Activated naive CD8-positive, alpha-beta T cell (primary cell): Measurements from ENCODE around the gene SLC25A41.
A peak's percentile ranks its signal among the peaks of the same experiment; 100 is the strongest.
"Not testable (repeated sequence)": the region's sequence is repeated elsewhere in the genome, so short reads cannot be mapped to it uniquely, and the experiment has no call there.

Source experiments
- H3K27ac Mint-ChIP-seq: one replicate; pipeline ENCODE4 v1.8.0; 2021; ENCODE audit warnings: mixed read lengths
- H3K27me3 Mint-ChIP-seq: one replicate; pipeline ENCODE4 v1.8.0; 2021; ENCODE audit warnings: mixed read lengths
- H3K36me3 Mint-ChIP-seq: one replicate; pipeline ENCODE4 v1.8.0; 2021; ENCODE audit warnings: mixed read lengths
- H3K4me1 Mint-ChIP-seq: one replicate; pipeline ENCODE4 v1.8.0; 2021; ENCODE audit warnings: low read depth, mixed read lengths
- H3K4me3 Mint-ChIP-seq: one replicate; pipeline ENCODE4 v1.8.0; 2021; ENCODE audit warnings: mild to moderate bottlenecking, mixed read lengths
- H3K9me3 Mint-ChIP-seq: one replicate; pipeline ENCODE4 v1.8.0; 2021; ENCODE audit warnings: low read depth, mixed read lengths

SLC25A41 gene

GRCh38 chr19:6412447-6413091 is 21.0 kb downstream of the SLC25A41 start:
- Mint-ChIP-seq H3K27me3 (no peaks in the 10 kb centered on the region), H3K4me1 (no peaks in the 10 kb centered on the region), H3K27ac (no peak overlapping the region), H3K4me3 (no peak overlapping the region), H3K36me3 (no peaks in the 10 kb centered on the region), H3K9me3 (no peaks in the 10 kb centered on the region)

GRCh38 chr19:6412061-6412446 is 21.5 kb downstream of the SLC25A41 start:
- Mint-ChIP-seq H3K4me3 (no peak overlapping the region), H3K36me3 (no peaks in the 10 kb centered on the region), H3K9me3 (no peaks in the 10 kb centered on the region), H3K4me1 (no peaks in the 10 kb centered on the region), H3K27me3 (no peaks in the 10 kb centered on the region), H3K27ac (no peak overlapping the region)

- Mint-ChIP-seq H3K27me3 (no peaks in the 10 kb centered on the region), H3K27ac (no peak overlapping the region), H3K4me1 (no peaks in the 10 kb centered on the region), H3K4me3 (no peak overlapping the region), H3K36me3 (no peaks in the 10 kb centered on the region), H3K9me3 (no peaks in the 10 kb centered on the region)
Observed at GRCh38 chr19:6409346-6409745, 24.2 kb downstream of the SLC25A41 start.

- Mint-ChIP-seq H3K36me3 (no peaks in the 10 kb centered on the region), H3K27ac (no peak overlapping the region), H3K4me3 (no peak overlapping the region), H3K27me3 (no peaks in the 10 kb centered on the region), H3K4me1 (no peaks in the 10 kb centered on the region), H3K9me3 (no peaks in the 10 kb centered on the region)
Observed at GRCh38 chr19:6406401-6406800, 27.2 kb downstream of the SLC25A41 start.

GRCh38 chr19:6402837-6403608 is 30.5 kb downstream of the SLC25A41 start:
- no peaks in the 10 kb centered on the region for H3K27me3 Mint-ChIP-seq

GRCh38 chr19:6402058-6402457 is 31.5 kb downstream of the SLC25A41 start:
- Mint-ChIP-seq H3K9me3 (no peaks in the 10 kb centered on the region), H3K4me3 (no peak overlapping the region), H3K27me3 (no peaks in the 10 kb centered on the region), H3K4me1 (no peaks in the 10 kb centered on the region), H3K36me3 (no peaks in the 10 kb centered on the region), H3K27ac (no peak overlapping the region)

More at GRCh38 chr19:6402837-6403608, 30.5 kb downstream of the SLC25A41 start:
- Mint-ChIP-seq H3K36me3 (no peaks in the 10 kb centered on the region), H3K4me1 (no peaks in the 10 kb centered on the region), H3K4me3 (no peak overlapping the region), H3K9me3 (no peaks in the 10 kb centered on the region), H3K27ac (no peak overlapping the region)

- not testable (repeated sequence) for H3K27ac Mint-ChIP-seq, H3K36me3 Mint-ChIP-seq, H3K4me1 Mint-ChIP-seq, H3K9me3 Mint-ChIP-seq, H3K4me3 Mint-ChIP-seq, H3K27me3 Mint-ChIP-seq
Observed at GRCh38 chr19:6400062-6400944, 33.3 kb downstream of the SLC25A41 start.

GRCh38 chr19:6396305-6396704 is 37.3 kb downstream of the SLC25A41 start:
- no peak overlapping the region for H3K4me3 Mint-ChIP-seq
- H3K27me3 Mint-ChIP-seq: no peaks in the 10 kb centered on the region
- H3K4me1 Mint-ChIP-seq: peaks cover 17% of the 10 kb centered on the region
- H3K36me3 Mint-ChIP-seq: peaks cover 2% of the 10 kb centered on the region
- H3K27ac Mint-ChIP-seq: no peak overlapping the region
- H3K9me3 Mint-ChIP-seq: no peaks in the 10 kb centered on the region

GRCh38 chr19:6394831-6395230 is 38.7 kb downstream of the SLC25A41 start:
- H3K36me3 Mint-ChIP-seq: peaks cover 5% of the 10 kb centered on the region
- H3K27me3 Mint-ChIP-seq: no peaks in the 10 kb centered on the region
- H3K4me3 Mint-ChIP-seq: peak overlapping the region; percentile 44
- H3K27ac Mint-ChIP-seq: peak overlapping the region; percentile 72
- H3K9me3 Mint-ChIP-seq: no peaks in the 10 kb centered on the region
- peaks cover 20% of the 10 kb centered on the region for H3K4me1 Mint-ChIP-seq

GRCh38 chr19:6393983-6394412 is 39.6 kb downstream of the SLC25A41 start:
- Mint-ChIP-seq H3K27me3 (no peaks in the 10 kb centered on the region), H3K4me1 (peaks cover 20% of the 10 kb centered on the region), H3K4me3 (peak overlapping the region; percentile 95), H3K9me3 (no peaks in the 10 kb centered on the region), H3K36me3 (peaks cover 5% of the 10 kb centered on the region), H3K27ac (peak overlapping the region; percentile 93)

GRCh38 chr19:6393074-6393982 is 40.2 kb downstream of the SLC25A41 start, which contains the start of gene GTF2F1:
Gene GTF2F1 (minus strand): TSS chr19:6393164. CDS start chr19:6392995, 169 bp downstream.
- Mint-ChIP-seq H3K27ac (peak within 1 kb of the TSS; percentile 93), H3K4me1 (peaks cover 20% of the 10 kb centered on the region), H3K4me3 (peak within 1 kb of the TSS; percentile 95), H3K27me3 (no peaks in the 10 kb centered on the region), H3K9me3 (no peaks in the 10 kb centered on the region), H3K36me3 (peaks cover 5% of the 10 kb centered on the region)

GRCh38 chr19:6392221-6393073 is 41.1 kb downstream of the SLC25A41 start:
- Mint-ChIP-seq H3K4me3 (peak overlapping the region; percentile 95), H3K27ac (peak overlapping the region; percentile 93), H3K36me3 (peaks cover 5% of the 10 kb centered on the region), H3K4me1 (peaks cover 20% of the 10 kb centered on the region), H3K27me3 (no peaks in the 10 kb centered on the region), H3K9me3 (no peaks in the 10 kb centered on the region)

GRCh38 chr19:6387372-6387771 is 46.2 kb downstream of the SLC25A41 start:
- Mint-ChIP-seq H3K36me3 (peaks cover 10% of the 10 kb centered on the region), H3K4me3 (no peak overlapping the region), H3K9me3 (no peaks in the 10 kb centered on the region), H3K27me3 (no peaks in the 10 kb centered on the region), H3K27ac (no peak overlapping the region), H3K4me1 (peaks cover 12% of the 10 kb centered on the region)
